ENCODE results near the gene KDF1. TPM values are rescaled to one million over a fixed set of nuclear protein-coding genes. Genes with fewer than 3 reads are reported as not detected.

KDF1 gene
- total RNA-seq, 4 donors from 2014 or later: 0.28 to 0.50 TPM; not detected in 2

DNA sequence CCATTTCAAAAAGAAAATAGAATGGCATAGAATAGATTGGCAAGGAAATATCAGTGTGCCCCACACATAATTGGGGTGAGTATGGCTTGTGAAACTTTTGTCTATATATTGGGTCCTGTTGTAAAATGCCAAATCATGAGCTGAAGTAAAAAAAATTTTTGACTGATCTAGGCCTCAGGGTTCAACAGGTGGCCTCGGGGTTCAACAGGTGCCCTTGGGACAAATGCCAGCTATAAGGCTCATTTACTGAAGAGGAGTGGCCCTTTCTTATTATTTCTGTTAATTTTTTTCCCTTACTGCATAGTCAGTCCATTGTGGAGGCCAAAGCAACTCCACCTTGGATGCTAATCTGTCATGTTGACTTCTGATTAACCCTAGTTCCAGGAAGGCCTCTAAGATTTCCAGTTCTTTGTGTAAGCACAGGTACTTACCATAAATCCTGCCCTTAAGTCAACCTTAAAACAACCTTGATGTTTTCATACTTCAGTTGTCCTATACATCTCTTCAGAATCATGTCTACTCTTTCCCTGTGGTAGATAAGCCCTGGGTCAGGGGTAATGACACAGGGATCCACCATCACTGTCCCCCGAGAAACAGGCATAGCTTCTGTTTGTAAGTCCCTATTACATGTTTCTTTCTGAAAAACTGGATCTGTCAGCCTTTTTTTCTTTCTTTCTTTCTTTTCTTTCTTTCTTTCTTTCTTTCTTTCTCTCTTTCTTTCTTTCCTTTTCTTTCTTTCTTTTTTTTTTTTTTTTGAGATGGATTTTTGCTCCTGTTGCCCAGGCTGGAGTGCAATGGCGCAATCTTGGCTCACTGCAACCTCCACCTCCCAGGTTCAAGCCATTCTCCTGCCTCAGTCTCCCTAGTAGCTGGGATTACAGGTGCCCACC is 16.6 kb upstream of the KDF1 start:
- no peak for TF ChIP-seq CTCF (IDR thresholded peaks at IDR 0.05)
- no peak for DNase-seq (ENCODE audit: low spot score)
- no peak for ATAC-seq (ENCODE audit: low FRiP score)

GRCh38 chr1:26972821-26973220 is 12.6 kb upstream of the KDF1 start:
- ATAC-seq (ENCODE audit: low FRiP score) (no peak), DNase-seq (ENCODE audit: low spot score) (no peak)
- TF ChIP-seq CTCF (IDR thresholded peaks at IDR 0.05): no peak

DNA sequence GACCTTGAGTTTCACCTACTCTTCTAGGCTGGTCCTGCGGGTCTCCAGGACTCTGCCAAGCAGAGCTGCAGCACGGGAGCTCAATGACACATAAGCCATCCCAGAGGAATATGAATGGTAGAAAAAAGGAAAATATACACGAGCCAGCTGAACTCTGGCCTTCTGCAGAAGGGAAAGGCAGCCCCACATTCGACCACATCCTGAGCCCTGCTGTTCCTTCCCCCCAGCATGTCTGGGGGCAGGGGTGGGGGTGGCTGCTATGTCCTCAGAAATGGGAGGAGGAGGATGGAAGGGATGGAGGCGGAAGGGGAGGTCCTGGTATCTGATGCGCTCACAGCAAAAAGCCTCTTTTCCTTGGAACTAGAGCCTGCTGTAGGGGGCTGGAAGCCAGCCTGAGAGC is 12.1 kb upstream of the KDF1 start:
- ATAC-seq (ENCODE audit: low FRiP score) (no peak), DNase-seq (ENCODE audit: low spot score) (no peak)
- no peak for TF ChIP-seq CTCF (IDR thresholded peaks at IDR 0.05)

- ATAC-seq (ENCODE audit: low FRiP score): no peak
- no peak for TF ChIP-seq CTCF (IDR thresholded peaks at IDR 0.05)
- DNase-seq (ENCODE audit: low spot score): no peak
Observed at GRCh38 chr1:26971590-26971989, 11.3 kb upstream of the KDF1 start.

- no peak for DNase-seq (ENCODE audit: low spot score)
- no peak for TF ChIP-seq CTCF (IDR thresholded peaks at IDR 0.05)
- no peak for ATAC-seq (ENCODE audit: low FRiP score)
Observed at GRCh38 chr1:26970810-26971209, 10.5 kb upstream of the KDF1 start.

- TF ChIP-seq CTCF (IDR thresholded peaks at IDR 0.05): no peak
- DNase-seq (ENCODE audit: low spot score) (no peak), ATAC-seq (ENCODE audit: low FRiP score) (no peak)
Observed at GRCh38 chr1:26965628-26966027, 5.4 kb upstream of the KDF1 start.

DNA sequence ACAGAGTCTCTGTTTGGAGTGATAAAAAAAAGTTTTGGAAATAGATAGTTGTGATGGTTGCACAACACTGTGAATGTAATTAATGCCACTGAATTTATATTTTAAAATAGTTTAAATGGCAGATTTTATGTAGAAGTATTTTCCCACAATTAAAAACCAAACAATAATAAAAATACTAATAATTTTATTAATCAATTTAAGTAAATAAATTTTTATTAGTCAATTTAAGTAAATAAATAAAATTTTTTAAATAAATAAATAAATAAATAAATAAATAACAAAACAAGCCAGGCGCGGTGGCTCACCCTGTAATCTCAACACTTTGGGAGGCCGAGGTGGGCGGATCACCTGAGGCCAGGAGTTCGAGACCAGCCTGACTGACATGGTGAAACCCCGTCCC is 4.9 kb upstream of the KDF1 start:
- TF ChIP-seq CTCF (IDR thresholded peaks at IDR 0.05): no peak
- DNase-seq (ENCODE audit: low spot score): no peak
- ATAC-seq (ENCODE audit: low FRiP score): no peak

Measured in omental fat pad (tissue), 4 donors.